GM13976 (cell line): ENCODE measurements around the gene RYR3.

Experiments
- DNase-seq: peaks from one replicate; pipeline ENCODE4 v3.0.0; 2012; ENCODE audit warnings: low spot score
- in situ Hi-C: fragments of 300-500 bp; cut with MboI; formaldehyde crosslinking; loops from one replicate; pipeline ENCODE4 v1.12.0; 2022; ENCODE audit warnings: low sequenced_read_pairs, mixed read lengths, inconsistent platforms; ENCODE audit not compliant: unreplicated experiment
- TF ChIP-seq, protein P1 (sequence below): IDR thresholded peaks from 2 replicates; pipeline ENCODE4 v1.5.1; 2012; ENCODE audit warnings: borderline replicate concordance, mild to moderate bottlenecking; ENCODE audit not compliant: insufficient read depth; ENCODE audit errors: extremely low read depth, missing control alignments, control extremely low read depth

The RYR3 gene

DNA sequence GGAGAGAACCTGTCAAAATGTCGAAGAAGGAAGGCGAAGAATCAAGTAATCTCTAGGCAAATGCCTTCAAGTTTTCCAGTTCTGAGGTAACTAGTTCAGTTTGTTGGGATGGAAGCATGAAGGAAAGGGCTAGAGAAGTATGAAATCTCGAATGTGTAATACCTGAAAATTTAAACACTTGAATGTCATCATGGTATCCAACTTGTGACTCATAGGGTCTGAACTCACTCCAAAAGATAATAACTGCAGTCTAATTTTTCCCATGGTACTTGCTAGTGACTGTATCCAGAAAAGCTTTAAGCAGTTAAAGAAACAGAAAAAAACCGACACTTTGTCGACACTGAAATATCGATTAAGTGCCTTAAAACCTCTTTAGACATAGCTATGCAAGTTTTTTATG lies 554.6 kb downstream of the RYR3 start:
- in situ Hi-C loops, result no loop called here
- DNase-seq, result no peak
- TF ChIP-seq, protein P1, sequence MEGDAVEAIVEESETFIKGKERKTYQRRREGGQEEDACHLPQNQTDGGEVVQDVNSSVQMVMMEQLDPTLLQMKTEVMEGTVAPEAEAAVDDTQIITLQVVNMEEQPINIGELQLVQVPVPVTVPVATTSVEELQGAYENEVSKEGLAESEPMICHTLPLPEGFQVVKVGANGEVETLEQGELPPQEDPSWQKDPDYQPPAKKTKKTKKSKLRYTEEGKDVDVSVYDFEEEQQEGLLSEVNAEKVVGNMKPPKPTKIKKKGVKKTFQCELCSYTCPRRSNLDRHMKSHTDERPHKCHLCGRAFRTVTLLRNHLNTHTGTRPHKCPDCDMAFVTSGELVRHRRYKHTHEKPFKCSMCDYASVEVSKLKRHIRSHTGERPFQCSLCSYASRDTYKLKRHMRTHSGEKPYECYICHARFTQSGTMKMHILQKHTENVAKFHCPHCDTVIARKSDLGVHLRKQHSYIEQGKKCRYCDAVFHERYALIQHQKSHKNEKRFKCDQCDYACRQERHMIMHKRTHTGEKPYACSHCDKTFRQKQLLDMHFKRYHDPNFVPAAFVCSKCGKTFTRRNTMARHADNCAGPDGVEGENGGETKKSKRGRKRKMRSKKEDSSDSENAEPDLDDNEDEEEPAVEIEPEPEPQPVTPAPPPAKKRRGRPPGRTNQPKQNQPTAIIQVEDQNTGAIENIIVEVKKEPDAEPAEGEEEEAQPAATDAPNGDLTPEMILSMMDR, result no peak

DNA sequence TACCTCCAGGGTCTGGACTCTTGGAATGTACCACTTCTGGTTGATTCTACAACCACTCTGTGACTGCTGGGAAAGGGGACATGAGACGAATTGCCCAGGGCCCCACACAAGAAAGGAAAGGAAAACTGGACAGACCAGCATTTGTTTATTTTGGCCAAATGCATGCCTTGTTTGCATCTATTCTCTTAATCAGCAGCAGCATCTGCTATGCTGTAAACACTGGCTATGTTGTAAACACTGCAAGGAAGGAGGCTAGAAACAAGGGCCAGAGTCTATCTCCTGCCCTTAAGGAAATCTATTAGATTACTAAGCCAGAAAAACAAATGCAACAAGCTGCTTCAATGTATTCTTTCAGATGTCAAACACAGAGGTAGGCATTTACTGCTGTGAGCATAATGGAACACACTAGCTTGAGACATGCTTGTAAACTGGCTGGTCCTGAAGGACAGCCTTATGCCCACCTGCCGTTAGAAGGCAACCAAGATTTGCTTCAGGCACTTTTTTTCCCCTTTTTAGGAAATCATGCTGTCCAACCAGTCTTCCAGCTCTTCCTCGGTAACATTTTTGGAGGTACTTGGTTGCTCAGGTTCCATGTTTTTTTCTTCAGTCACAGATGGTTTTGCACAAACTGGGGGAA lies 555.5 kb downstream of the RYR3 start:
- TF ChIP-seq, protein P1, result no peak
- in situ Hi-C loops, result no loop called here
- DNase-seq, result no peak

DNA sequence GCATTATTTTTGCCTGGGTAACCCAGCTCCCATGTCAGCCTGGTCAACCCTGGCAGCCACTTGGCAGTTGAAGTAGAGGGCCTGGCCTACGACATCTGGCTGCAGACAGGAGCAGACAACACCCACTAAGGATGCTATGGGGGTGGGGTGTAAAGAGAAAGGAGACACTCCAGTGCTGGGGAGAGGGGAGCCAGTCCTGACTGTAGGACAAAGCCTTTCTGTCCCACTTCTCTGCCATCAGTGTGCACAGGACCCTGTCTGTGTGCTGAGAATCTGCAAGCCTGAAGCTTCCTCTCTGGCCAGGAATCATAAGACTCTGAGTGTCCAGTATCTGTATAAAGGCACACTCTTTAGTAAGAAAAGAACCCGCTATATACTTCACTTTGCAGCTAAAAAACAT lies 561.2 kb downstream of the RYR3 start:
- TF ChIP-seq, protein P1, result no peak
- in situ Hi-C loops, result no loop called here
- no peak for DNase-seq

DNA sequence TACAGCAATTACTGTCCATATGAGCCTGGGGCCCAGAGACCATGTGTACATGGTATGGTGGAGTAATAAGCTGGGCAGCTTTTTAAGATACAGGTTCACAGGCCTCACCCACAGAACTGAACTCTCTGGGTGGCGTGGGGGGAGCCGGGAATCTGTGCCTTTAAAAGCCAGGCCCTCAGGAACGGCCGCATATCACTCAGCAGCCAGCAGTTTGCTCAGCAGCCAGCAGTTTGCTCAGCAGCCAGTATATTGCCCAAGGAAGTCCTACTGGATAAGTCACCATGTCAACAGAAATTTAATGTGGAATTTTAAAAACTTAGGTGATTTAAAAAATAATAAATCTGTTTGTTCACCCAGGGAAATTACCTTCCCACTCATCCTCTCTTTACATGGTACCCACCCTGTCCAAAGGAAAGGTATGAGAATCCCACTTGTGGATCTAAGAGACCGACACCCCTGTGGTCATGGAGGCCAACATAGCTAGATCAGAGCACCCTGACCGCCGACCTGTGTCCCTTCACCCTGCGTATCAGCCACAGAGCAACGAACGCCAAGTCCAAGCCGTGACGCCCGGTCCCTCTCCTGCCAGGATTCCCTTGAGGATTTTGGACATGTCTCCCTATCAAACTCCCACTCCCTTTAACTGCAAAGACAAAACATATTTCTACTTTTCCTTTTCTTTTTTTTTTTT lies 561.8 kb downstream of the RYR3 start:
- in situ Hi-C loops, result no loop called here
- TF ChIP-seq, protein P1, result no peak

DNA sequence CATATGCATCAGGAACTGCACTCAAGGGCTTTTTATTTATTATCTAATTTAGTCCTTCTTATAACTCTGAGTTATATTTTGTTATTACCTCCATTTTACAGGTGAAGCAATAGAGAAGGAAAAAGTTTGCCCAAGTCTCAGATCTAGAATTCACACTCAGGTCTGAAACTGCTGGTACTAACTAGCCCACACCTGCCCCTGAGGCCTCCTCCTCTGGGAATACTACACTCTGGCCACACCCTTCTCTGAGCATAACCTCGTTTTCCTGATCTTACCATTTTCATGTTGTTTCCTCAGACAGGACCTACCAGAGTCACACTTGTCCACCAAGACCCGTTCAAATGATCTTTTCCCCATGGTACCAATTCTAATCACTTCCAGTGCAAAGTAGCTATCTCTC lies 563.4 kb downstream of the RYR3 start:
- no peak for DNase-seq
- TF ChIP-seq, protein P1, result no peak
- in situ Hi-C loops, result no loop called here

More for the DNA sequence above, 561.8 kb downstream of the RYR3 start:
- DNase-seq, result no peak

DNA sequence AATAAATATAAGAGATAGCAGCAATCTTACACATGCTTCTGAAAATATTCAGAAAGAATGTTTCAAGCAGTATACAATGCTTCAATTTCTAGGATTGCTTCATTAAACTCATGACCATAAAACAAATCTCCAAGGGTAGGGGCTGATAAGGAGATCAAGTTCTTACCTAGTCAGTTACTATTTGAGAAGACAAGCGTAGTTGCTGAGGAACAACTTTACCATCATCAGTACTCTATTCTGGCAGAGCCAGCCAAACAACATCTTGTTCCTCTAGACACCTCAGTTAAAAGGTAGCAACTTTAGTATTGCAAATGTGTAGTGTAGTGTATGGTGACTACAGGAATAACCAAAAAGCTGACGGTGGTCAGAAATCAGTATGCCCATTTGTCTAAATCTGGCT lies 572.2 kb downstream of the RYR3 start:
- no peak for DNase-seq
- TF ChIP-seq, protein P1, result no peak
- in situ Hi-C loops, result no loop called here
